Esophagus squamous epithelium (tissue), 5 donors: Measurements from ENCODE around the gene PLN. TPM values are rescaled to one million over a fixed set of nuclear protein-coding genes. Genes with fewer than 3 reads are reported as not detected.

Experiments
- DNase-seq: peaks from one replicate; lab custom pipeline; 2025; lab: John Stamatoyannopoulos, UW
- H3K27ac ChIP-seq, 4 donors: fragments of 200-600 bp; sonication (generic); one replicate each; pipeline ENCODE4 v1.5.1; 2016 to 2019; ENCODE audit warnings: mild to moderate bottlenecking in 1 of 4
- H3K27me3 ChIP-seq, 4 donors: fragments of 200-600 bp; sonication (generic); 1 replicate in 3 of 4; 2 replicates in 1 of 4; pipeline versions ENCODE4 v1.5.1 to v1.6.0; 2017 to 2021; ENCODE audit warnings: antibody characterized with exemption in 1 of 4
- H3K36me3 ChIP-seq, 3 donors: fragments of 200-600 bp; sonication (generic); one replicate each; pipeline ENCODE4 v1.5.1; 2016 to 2019
- H3K4me1 ChIP-seq, 3 donors: fragments of 200-600 bp; sonication (generic); one replicate each; pipeline ENCODE4 v1.5.1; 2017 to 2019
- H3K4me3 ChIP-seq, 4 donors: fragments of 200-600 bp; sonication (generic); 1 replicate in 3 of 4; 2 replicates in 1 of 4; pipeline ENCODE4 v1.5.1; 2016 to 2019; ENCODE audit warnings: mild to moderate bottlenecking in 2 of 4, moderate library complexity in 1 of 4
- H3K9me3 ChIP-seq, 3 donors: fragments of 200-600 bp; sonication (generic); one replicate each; pipeline ENCODE4 v1.5.1; 2016 to 2019
- CTCF ChIP-seq, 6 experiments: fragments of 450-650 bp in 4 of 6; fragments of 200-600 bp in 2 of 6; sonication (generic) in 2 of 6; IDR thresholded peaks; one replicate each; pipeline ENCODE4 v1.5.1; 2016 to 2019; ENCODE audit warnings: antibody characterized with exemption in 6 of 6, mild to moderate bottlenecking in 4 of 6, moderate library complexity in 4 of 6
- POLR2A ChIP-seq, 4 donors: fragments of 450-650 bp; IDR thresholded peaks; one replicate each; pipeline ENCODE4 v1.6.1; 2017; ENCODE audit warnings: antibody characterized with exemption in 4 of 4, mild to moderate bottlenecking in 4 of 4, moderate library complexity in 3 of 4
- WGBS, 2 donors: methylation state at CpG; one replicate each; pipeline ENCODE4 v1.1.5; 2018; 5-methylcytosine and 5-hydroxymethylcytosine counted together
- intact Hi-C: fragments of 100-400 bp; cut with DNase I; formaldehyde crosslinking; loops from one replicate; pipeline ENCODE4 v1.15.0; 2022
- total RNA-seq, 4 donors: library from RNA; depleted of rRNA; stranded (reverse); fragments of >200 nt; gene quantifications; one replicate each; pipeline ENCODE4 v1.1.0, GENCODE V29; 2016
- donor health status: DM: yes; HTN: yes; CAD: no.

The PLN gene
- total RNA-seq, 4 donors from 2014 or later, result 1.1 to 48.8 (median 11.2) TPM

GRCh38 chr6:118603372-118603771, 55.3 kb downstream of the PLN start:
- H3K4me1 ChIP-seq, result peaks cover 0 to 3% (median 0%) of the 10 kb centered on the region in 3 donors
- no peaks in the 10 kb centered on the region for H3K36me3 ChIP-seq
- H3K27ac ChIP-seq, result no peak overlapping the region
- no peak overlapping the region for H3K4me3 ChIP-seq
- 89 to 100% methylated on average over 2 of the region's 2 CpGs for WGBS, 2 donors
- intact Hi-C loops, result no loop called here
- TF ChIP-seq POLR2A (IDR thresholded peaks at IDR 0.05) (no peak), CTCF (IDR thresholded peaks at IDR 0.05) (no peak)
- no peaks in the 10 kb centered on the region for H3K9me3 ChIP-seq
- no peaks in the 10 kb centered on the region for H3K27me3 ChIP-seq
- DNase-seq, result no peak

GRCh38 chr6:118606268-118606667, 58.2 kb downstream of the PLN start:
- WGBS, 2 donors, result 58 to 61% methylated on average over 3 of the region's 3 CpGs
- no peak for DNase-seq
- H3K36me3 ChIP-seq, result no peaks in the 10 kb centered on the region
- H3K27me3 ChIP-seq, result no peaks in the 10 kb centered on the region
- intact Hi-C loops, result no loop called here
- peaks cover 0 to 3% (median 0%) of the 10 kb centered on the region in 3 donors for H3K4me1 ChIP-seq
- H3K9me3 ChIP-seq, result no peaks in the 10 kb centered on the region
- no peak overlapping the region for H3K27ac ChIP-seq
- H3K4me3 ChIP-seq, result no peak overlapping the region
- TF ChIP-seq CTCF (IDR thresholded peaks at IDR 0.05), result no peak
- TF ChIP-seq POLR2A (IDR thresholded peaks at IDR 0.05), result no peak

GRCh38 chr6:118606858-118607257, 58.8 kb downstream of the PLN start:
- no peak for DNase-seq

More at GRCh38 chr6:118606858-118607257, 58.8 kb downstream of the PLN start:
- Histone ChIP-seq H3K27ac (no peak overlapping the region), H3K36me3 (no peaks in the 10 kb centered on the region), H3K9me3 (no peaks in the 10 kb centered on the region), H3K27me3 (no peaks in the 10 kb centered on the region), H3K4me3 (no peak overlapping the region), H3K4me1 (peaks cover 0 to 3% (median 0%) of the 10 kb centered on the region in 3 donors)
- WGBS, 2 donors, result 50 to 66% methylated on average over 4 to 5 of the region's 5 CpGs
- TF ChIP-seq CTCF (IDR thresholded peaks at IDR 0.05) (no peak), POLR2A (IDR thresholded peaks at IDR 0.05) (no peak)
- intact Hi-C loops, result no loop called here

Other genes with a start within 250 kb of the PLN start
- 1 to 10 TPM; 1.3 to 9.2 (median 5.3) TPM for gene CEP85L, start 103.3 kb downstream of the PLN start, total RNA-seq